GM21576 (cell line): ENCODE measurements around the gene PDCD7.

Experiments used
- ATAC-seq: cut with Tn5 transposase; IDR thresholded peaks from one replicate; pipeline ENCODE4 v1.9.1; 2021; ENCODE audit warnings: mild to moderate bottlenecking, moderate library complexity; ENCODE audit not compliant: unreplicated experiment

PDCD7 gene

GRCh38 chr15:65092911-65093792 lies 40.5 kb downstream of the PDCD7 start:
- no peak for ATAC-seq

- no peak for ATAC-seq
Measured at GRCh38 chr15:65091946-65092770, 41.5 kb downstream of the PDCD7 start.

- no peak for ATAC-seq
Measured at GRCh38 chr15:65089206-65089824, 44.3 kb downstream of the PDCD7 start.

GRCh38 chr15:65088643-65089021 lies 45.0 kb downstream of the PDCD7 start:
- ATAC-seq = no peak

GRCh38 chr15:65087873-65088642 lies 45.5 kb downstream of the PDCD7 start:
- no peak for ATAC-seq

GRCh38 chr15:65087411-65087810 lies 46.2 kb downstream of the PDCD7 start:
- ATAC-seq = no peak

- no peak for ATAC-seq
Measured at GRCh38 chr15:65086680-65087111, 46.9 kb downstream of the PDCD7 start.

- no peak for ATAC-seq
Measured at GRCh38 chr15:65085990-65086679, 47.5 kb downstream of the PDCD7 start.

- no peak for ATAC-seq
Measured at GRCh38 chr15:65085207-65085753, 48.3 kb downstream of the PDCD7 start.

GRCh38 chr15:65084500-65085206 lies 49.0 kb downstream of the PDCD7 start:
- no peak for ATAC-seq

- no peak for ATAC-seq
Measured at GRCh38 chr15:65083262-65083701, 50.3 kb downstream of the PDCD7 start.

GRCh38 chr15:65082303-65082953 lies 51.2 kb downstream of the PDCD7 start:
- ATAC-seq = no peak

GRCh38 chr15:65081758-65082157 lies 51.9 kb downstream of the PDCD7 start:
- ATAC-seq = no peak

- no peak for ATAC-seq
Measured at GRCh38 chr15:65081270-65081669, 52.3 kb downstream of the PDCD7 start.

GRCh38 chr15:65079580-65079979 lies 54.0 kb downstream of the PDCD7 start:
- ATAC-seq = no peak

- no peak for ATAC-seq
Measured at GRCh38 chr15:65077981-65078352, 55.6 kb downstream of the PDCD7 start.

- ATAC-seq = no peak
Measured at GRCh38 chr15:65077291-65077980, 56.2 kb downstream of the PDCD7 start.
